Type B pancreatic cell (in vitro differentiated cells): ENCODE data around the gene ITIH1. TPM values are rescaled to one million over a fixed set of nuclear protein-coding genes. Genes with fewer than 3 reads are reported as not detected.

Experiments
- DNase-seq: peaks from one replicate; pipeline ENCODE4 v3.0.0; 2021; ENCODE audit warnings: mixed read lengths; ENCODE audit not compliant: unreplicated experiment; ENCODE audit errors: extremely low spot score
- H3K27ac Mint-ChIP-seq: 2 replicates; pipeline ENCODE4 v1.8.0; 2021; ENCODE audit warnings: mild to moderate bottlenecking, mixed read lengths
- H3K27me3 Mint-ChIP-seq: 2 replicates; pipeline ENCODE4 v1.8.0; 2021; ENCODE audit warnings: mixed read lengths
- H3K36me3 Mint-ChIP-seq: 2 replicates; pipeline ENCODE4 v1.8.0; 2021; ENCODE audit warnings: mixed read lengths
- H3K4me1 Mint-ChIP-seq: one replicate; pipeline ENCODE4 v1.8.0; 2021; ENCODE audit warnings: mixed read lengths; ENCODE audit not compliant: unreplicated experiment
- H3K4me3 Mint-ChIP-seq: 2 replicates; pipeline ENCODE4 v1.8.0; 2021; ENCODE audit warnings: mild to moderate bottlenecking, mixed read lengths
- H3K9me3 Mint-ChIP-seq: 2 replicates; pipeline ENCODE4 v1.8.0; 2021; ENCODE audit warnings: mixed read lengths
- CTCF ChIP-seq: fragments of 200-600 bp; sonication (generic); conservative IDR thresholded peaks from 2 replicates; pipeline ENCODE4 v1.5.0; 2021; ENCODE audit warnings: antibody characterized with exemption, mild to moderate bottlenecking
- total RNA-seq: library from RNA; stranded (reverse); gene quantifications from 2 replicates; pipeline ENCODE4 v1.2.1, GENCODE V29; 2021; ENCODE audit warnings: low replicate concordance

Gene ITIH1
- total RNA-seq, 1 donor from 2014 or later, result 8.0 TPM

DNA sequence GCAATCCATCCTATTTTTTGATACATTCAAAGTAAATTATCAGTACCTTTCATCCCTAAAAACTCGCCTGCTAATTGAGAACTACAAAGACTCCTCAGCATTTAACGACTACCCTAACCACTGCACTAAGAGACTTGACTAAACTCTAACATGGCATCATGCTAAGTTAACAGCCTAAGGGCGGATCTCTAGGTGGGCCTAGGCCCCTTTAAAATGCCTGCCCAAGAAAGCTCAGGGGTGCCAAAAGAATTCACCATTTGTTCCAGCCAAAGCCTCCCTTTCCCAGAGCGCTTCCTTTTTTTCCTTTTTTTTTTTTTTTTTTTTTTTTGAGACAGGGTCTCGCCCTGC, 6.1 kb upstream of the ITIH1 start:
- Mint-ChIP-seq H3K9me3 (no peaks in the 10 kb centered on the region), H3K4me1 (peaks cover 16% of the 10 kb centered on the region), H3K4me3 (peak overlapping the region; percentile 97), H3K27ac (peak overlapping the region; percentile 97), H3K27me3 (no peaks in the 10 kb centered on the region), H3K36me3 (peaks cover 7% of the 10 kb centered on the region)
- no peak for TF ChIP-seq CTCF
- no peak for DNase-seq

- H3K36me3 Mint-ChIP-seq, result peaks cover 7% of the 10 kb centered on the region
- peak overlapping the region; percentile 97 for H3K4me3 Mint-ChIP-seq
- no peaks in the 10 kb centered on the region for H3K27me3 Mint-ChIP-seq
- TF ChIP-seq CTCF, result no peak
- H3K27ac Mint-ChIP-seq, result peak overlapping the region; percentile 97
- H3K4me1 Mint-ChIP-seq, result peaks cover 16% of the 10 kb centered on the region
- H3K9me3 Mint-ChIP-seq, result no peaks in the 10 kb centered on the region
- no peak for DNase-seq
Observed at GRCh38 chr3:52771702-52772101, 5.7 kb upstream of the ITIH1 start.

DNA sequence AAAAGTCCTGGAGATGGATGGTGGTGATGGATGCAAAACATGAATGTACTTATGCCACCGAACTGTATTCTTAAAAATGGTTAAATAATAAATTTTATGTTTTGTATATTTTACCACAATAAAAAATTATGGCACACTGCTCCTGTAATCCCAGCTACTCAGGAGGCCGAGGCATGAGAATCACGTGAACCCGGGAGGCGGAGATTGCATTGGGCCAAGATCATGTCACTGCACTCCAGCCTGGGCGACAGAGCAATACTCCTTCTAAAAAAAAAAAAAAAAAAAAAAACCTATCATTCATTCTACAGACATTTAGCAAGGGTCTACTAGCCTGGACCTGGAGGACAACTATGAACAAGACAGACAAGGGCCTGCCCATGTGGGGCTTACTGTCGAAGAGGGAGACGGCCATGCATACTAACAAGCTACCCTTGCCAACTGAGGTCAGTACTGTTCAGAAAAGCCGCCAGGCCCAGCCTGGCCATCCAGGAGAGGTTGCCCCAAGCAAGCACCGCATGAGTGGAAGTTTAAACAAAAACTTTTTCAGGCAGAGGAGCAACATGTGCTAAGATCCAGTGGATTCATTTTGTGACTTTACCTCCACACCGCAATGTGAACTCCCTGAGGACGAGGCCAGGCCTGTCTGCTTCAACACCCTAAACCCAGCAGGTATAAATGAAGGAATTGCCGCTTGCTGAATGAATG, 3.9 kb upstream of the ITIH1 start:
- TF ChIP-seq CTCF, result no peak
- Mint-ChIP-seq H3K36me3 (no peaks in the 10 kb centered on the region), H3K27me3 (no peaks in the 10 kb centered on the region), H3K9me3 (no peaks in the 10 kb centered on the region), H3K27ac (no peak overlapping the region), H3K4me1 (peaks cover 16% of the 10 kb centered on the region), H3K4me3 (no peak overlapping the region)
- DNase-seq, result peak; percentile 42

DNA sequence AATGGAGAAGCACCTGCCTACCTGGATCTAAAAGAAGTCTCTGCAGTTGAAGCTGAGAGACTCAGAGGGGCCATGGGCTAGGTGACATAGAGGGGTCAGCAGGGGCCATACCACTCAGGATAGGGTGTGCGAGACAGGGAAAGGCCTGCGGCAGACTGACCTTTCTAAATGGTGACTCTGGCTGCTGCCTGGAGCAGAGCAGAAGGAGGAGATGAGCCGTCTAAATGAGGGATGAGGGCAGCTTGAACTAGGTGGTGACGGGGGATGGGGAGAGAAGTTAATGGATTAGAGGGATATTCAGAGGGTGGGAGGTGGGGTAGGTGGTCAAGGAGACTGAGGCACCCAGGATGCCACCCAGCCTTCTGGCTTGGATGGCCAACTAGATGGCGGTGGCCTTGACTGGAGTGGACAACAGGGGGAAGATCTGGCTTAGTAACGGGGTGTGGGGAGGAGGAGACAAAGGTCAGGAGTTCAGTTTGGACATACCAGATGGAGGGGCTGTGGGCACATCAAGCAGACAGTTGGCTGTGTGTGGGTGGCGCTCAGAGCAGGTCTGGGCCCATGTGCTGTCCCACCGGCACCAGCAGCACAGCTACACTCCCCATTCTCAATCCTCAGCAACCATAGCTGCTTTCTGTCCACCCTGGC, 3.2 kb upstream of the ITIH1 start:
- Mint-ChIP-seq H3K4me1 (peaks cover 15% of the 10 kb centered on the region), H3K9me3 (no peaks in the 10 kb centered on the region), H3K4me3 (no peak overlapping the region), H3K36me3 (no peaks in the 10 kb centered on the region), H3K27me3 (peaks cover under 1% of the 10 kb centered on the region), H3K27ac (no peak overlapping the region)
- DNase-seq, result peak; percentile 47
- no peak for TF ChIP-seq CTCF

DNA sequence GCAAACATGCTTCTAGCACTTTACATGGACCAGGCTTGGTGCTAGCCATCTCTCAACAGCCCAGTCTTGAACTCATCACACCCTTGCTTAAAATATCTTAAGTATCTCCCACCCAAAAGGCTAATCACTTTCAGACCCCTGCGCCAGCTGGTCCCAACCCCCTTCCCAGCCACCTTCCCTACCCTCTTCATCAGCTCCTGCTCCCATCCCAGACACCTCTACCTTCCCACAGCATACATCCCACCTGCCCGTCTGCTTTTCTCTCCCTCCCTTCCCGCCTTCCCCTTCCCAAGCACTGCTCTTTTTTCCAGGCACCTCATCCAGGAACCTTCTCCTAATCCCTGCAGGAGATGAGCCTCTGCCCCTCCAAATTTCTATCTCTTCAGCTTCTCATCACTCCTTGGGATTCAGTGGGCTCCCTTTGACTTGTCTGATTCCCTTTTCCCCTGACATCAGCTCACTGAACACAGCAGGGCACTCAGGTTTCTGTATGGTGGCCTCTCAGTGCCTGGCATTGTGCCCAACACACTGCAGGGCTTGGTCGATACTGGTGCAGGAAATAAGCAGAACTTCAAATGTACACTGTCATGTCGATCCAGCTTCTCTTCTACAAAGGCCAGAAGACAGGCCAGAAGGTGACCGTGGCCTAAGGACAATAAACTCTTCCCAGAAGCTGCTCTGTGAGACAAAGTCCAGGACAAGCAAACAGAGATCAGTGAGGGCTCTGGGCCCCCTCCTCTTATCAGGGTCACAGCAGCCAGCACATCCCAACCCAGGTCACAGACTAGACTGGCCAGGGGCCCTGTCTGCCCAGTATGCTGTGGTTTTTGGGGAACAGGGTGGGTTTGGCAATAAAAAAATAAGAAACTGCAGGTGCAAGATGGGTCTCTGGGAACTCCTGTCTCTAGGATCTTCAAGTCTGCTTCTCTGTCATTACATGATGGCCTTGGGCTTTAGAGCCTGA, 2.2 kb upstream of the ITIH1 start:
- Mint-ChIP-seq H3K4me3 (peak overlapping the region; percentile 8), H3K27me3 (peaks cover 3% of the 10 kb centered on the region), H3K9me3 (no peaks in the 10 kb centered on the region), H3K36me3 (no peaks in the 10 kb centered on the region), H3K4me1 (peaks cover 6% of the 10 kb centered on the region), H3K27ac (peak overlapping the region; percentile 29)
- no peak for TF ChIP-seq CTCF
- peak; percentile 44 for DNase-seq
